Kidney (tissue), 14 donors: Measurements from ENCODE around the gene PLCB4. TPM values are rescaled to one million over a fixed set of nuclear protein-coding genes. Genes with fewer than 3 reads are reported as not detected.

Experiments used
- DNase-seq, 5 donors: peaks; one replicate each; pipeline ENCODE4 v3.0.0-alpha.2; 2013 to 2020
- FAIRE-seq: peaks from 2 replicates; lab custom pipeline; 2012; peaks lifted over from hg19 to GRCh38; lab: Jason Lieb, UNC
- H3K27ac ChIP-seq, 2 donors: one replicate each; pipeline ENCODE4 v1.7.0; 2013; ENCODE audit warnings: low read depth in 2 of 2, low read length in 2 of 2, inconsistent platforms in 1 of 2
- H3K27me3 ChIP-seq: one replicate; pipeline ENCODE4 v1.7.1; 2013; ENCODE audit warnings: low read length, inconsistent platforms; ENCODE audit not compliant: control insufficient read depth, insufficient read depth
- H3K36me3 ChIP-seq, 3 donors: one replicate each; pipeline versions ENCODE4 v1.7.0 to v1.7.1; 2013; ENCODE audit warnings: low read length in 3 of 3, control low read depth in 1 of 3, inconsistent platforms in 1 of 3; ENCODE audit not compliant: insufficient read depth in 3 of 3, control insufficient read depth in 2 of 3
- H3K4me1 ChIP-seq, 3 donors: one replicate each; pipeline versions ENCODE4 v1.7.0 to v1.7.1; 2013; ENCODE audit warnings: low read length in 3 of 3, inconsistent platforms in 1 of 3, low read depth in 1 of 3; ENCODE audit not compliant: control insufficient read depth in 2 of 3, insufficient read depth in 2 of 3
- H3K4me3 ChIP-seq, 3 donors: one replicate each; pipeline versions ENCODE4 v1.7.0 to v1.8.1; 2013; ENCODE audit warnings: low read length in 3 of 3, control low read depth in 1 of 3, inconsistent platforms in 1 of 3
- H3K9ac ChIP-seq, 3 donors: one replicate each; pipeline versions ENCODE4 v1.7.0 to v1.7.1; 2013; ENCODE audit warnings: low read length in 3 of 3, control low read depth in 1 of 3, inconsistent platforms in 1 of 3
- H3K9me3 ChIP-seq, 3 donors: one replicate each; pipeline versions ENCODE4 v1.7.0 to v1.7.1; 2013; ENCODE audit warnings: low read length in 3 of 3, control low read depth in 1 of 3, inconsistent platforms in 1 of 3; ENCODE audit not compliant: control insufficient read depth in 2 of 3, insufficient read depth in 1 of 3
- intact Hi-C: fragments of 100-400 bp; cut with DNase I; formaldehyde crosslinking; loops from one replicate; pipeline ENCODE4 v1.11.1; 2022
- polyA plus RNA-seq: library from polyadenylated mRNA; stranded (reverse); fragments of 350-450 nt; fragmentation: Illumina TruSeq; extraction: RNeasy Lipid Tissue Mini Kit (QIAGEN cat#74804); gene quantifications from one replicate; pipeline ENCODE4 v1.2.3, GENCODE V29; 2014; ENCODE audit warnings: low read depth, low replicate concordance; ENCODE audit not compliant: insufficient read depth
- total RNA-seq: library from RNA; stranded (reverse); fragmentation: NEBNext Ultra II Directional; extraction: Animal tissue kit (Norgen Biotek cat#: 25700); gene quantifications from one replicate; pipeline ENCODE4 v1.2.1, GENCODE V29; 2021
- TF ChIP-seq, protein P1 (sequence below): IDR thresholded peaks from 3 replicates; pipeline ENCODE4 v1.5.1; 2012; ENCODE audit warnings: mild to moderate bottlenecking, moderate library complexity, borderline replicate concordance; ENCODE audit not compliant: insufficient read depth; ENCODE audit errors: extremely low read depth
- donor health status: control.
- donor health status: control.
- donor health status: control.
- donor health status: control.
- donor health status: control.
- donor health status: DM: yes; HTN: yes; CAD: no.
- donor health status: Normal renal cell carcinoma (clear cell type).

PLCB4 gene
- total and polyA plus RNA-seq, 2 donors from 2014 or later, result 2.8 to 17.7 TPM

DNA sequence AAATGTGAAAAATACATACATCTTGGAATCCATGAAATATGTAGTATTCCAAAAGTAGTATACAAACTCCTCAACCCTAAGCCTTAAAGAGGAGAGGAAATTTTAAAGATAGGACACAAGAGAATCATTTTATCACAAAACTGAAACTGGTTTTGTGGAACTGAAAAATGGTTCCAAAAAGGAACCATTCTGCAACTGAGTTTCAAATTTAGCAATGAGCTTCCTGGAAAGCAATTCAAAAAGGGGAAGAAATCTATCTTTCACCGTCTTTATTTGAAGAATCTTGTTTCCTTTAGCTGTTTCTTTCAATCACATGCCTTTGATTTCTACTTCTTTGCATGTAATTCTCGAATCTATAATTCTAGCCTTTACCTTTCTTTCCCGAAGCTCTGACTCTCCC lies 413.3 kb downstream of the PLCB4 start:
- intact Hi-C loops, result no loop called here
- no peak for FAIRE-seq

DNA sequence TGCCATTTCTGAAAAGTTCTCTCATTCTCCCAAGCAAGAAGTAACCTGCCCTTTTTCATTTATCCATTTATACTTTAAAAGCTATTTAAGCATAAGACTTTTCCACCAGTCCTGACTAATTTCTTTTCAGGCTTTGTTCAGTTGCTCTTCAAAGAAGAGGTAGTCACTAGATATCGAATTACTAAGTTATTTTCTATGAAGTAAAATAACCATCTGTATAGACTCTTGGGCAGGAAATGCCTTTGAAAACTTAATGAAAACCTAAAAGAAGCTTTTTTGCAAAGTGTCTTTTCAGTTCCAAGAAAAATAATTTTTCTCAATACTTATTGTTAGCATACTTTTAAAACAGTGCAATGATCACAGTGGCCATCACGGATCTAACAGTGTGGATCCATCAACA lies 414.2 kb downstream of the PLCB4 start:
- no peak for FAIRE-seq

More for the DNA sequence above, 413.3 kb downstream of the PLCB4 start:
- Histone ChIP-seq H3K36me3 (no peaks in the 10 kb centered on the region), H3K27me3 (no peaks in the 10 kb centered on the region), H3K9ac (no peak overlapping the region), H3K4me1 (no peaks in the 10 kb centered on the region), H3K4me3 (no peak overlapping the region), H3K27ac (no peak overlapping the region), H3K9me3 (no peaks in the 10 kb centered on the region)
- TF ChIP-seq, protein P1, sequence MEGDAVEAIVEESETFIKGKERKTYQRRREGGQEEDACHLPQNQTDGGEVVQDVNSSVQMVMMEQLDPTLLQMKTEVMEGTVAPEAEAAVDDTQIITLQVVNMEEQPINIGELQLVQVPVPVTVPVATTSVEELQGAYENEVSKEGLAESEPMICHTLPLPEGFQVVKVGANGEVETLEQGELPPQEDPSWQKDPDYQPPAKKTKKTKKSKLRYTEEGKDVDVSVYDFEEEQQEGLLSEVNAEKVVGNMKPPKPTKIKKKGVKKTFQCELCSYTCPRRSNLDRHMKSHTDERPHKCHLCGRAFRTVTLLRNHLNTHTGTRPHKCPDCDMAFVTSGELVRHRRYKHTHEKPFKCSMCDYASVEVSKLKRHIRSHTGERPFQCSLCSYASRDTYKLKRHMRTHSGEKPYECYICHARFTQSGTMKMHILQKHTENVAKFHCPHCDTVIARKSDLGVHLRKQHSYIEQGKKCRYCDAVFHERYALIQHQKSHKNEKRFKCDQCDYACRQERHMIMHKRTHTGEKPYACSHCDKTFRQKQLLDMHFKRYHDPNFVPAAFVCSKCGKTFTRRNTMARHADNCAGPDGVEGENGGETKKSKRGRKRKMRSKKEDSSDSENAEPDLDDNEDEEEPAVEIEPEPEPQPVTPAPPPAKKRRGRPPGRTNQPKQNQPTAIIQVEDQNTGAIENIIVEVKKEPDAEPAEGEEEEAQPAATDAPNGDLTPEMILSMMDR, result no peak
- no peak for DNase-seq

DNA sequence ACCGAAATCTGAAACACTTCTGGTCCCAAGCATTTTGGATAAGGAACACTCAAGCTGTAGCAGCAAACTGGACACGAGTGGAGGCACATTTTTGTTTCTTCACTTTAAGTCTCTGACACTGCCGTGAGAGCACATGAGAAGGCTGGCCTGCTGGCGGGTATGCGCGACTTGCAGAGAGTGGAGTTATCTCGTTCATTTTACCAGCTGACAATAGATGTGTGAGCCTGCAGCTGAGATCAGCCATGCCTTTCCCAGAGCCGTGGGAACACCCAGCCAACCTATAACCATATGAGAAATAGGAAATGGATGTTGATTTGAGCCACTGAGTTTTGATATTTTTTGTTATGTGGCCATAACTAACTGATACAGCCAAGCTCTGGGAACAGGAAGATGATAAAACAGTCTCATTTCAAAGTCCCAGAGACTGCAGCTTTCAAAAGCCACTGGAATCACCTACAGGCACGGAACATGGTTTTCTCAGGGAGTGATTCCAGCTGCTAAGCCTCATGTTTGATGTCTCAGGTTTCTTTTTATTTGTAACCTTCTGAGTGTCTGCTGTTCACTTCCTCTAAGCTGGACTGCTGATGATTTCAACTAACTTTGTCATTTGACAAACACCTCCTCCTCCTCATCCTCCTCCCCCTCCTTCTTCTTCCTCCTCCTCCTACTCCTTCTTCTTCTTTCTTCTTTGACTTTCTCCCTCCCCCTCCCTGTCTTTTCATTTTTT lies 416.9 kb downstream of the PLCB4 start:
- DNase-seq (peak in 3 of 5 donors; percentile 26 to 71 (median 71)), FAIRE-seq (no peak)
- no peak overlapping the region for H3K27ac ChIP-seq
- H3K4me3 ChIP-seq, result no peak overlapping the region
- TF ChIP-seq, protein P1, result no peak
- H3K9me3 ChIP-seq, result no peaks in the 10 kb centered on the region
- intact Hi-C loops, result no loop called here
- no peaks in the 10 kb centered on the region for H3K36me3 ChIP-seq
- no peaks in the 10 kb centered on the region for H3K27me3 ChIP-seq
- no peaks in the 10 kb centered on the region for H3K4me1 ChIP-seq
- H3K9ac ChIP-seq, result no peak overlapping the region

More for the DNA sequence above, 414.2 kb downstream of the PLCB4 start:
- H3K27me3 ChIP-seq, result no peaks in the 10 kb centered on the region
- H3K4me1 ChIP-seq, result no peaks in the 10 kb centered on the region
- TF ChIP-seq, protein P1, result no peak
- H3K9me3 ChIP-seq, result no peaks in the 10 kb centered on the region
- no peak for DNase-seq
- H3K27ac ChIP-seq, result no peak overlapping the region
- H3K9ac ChIP-seq, result no peak overlapping the region
- H3K36me3 ChIP-seq, result no peaks in the 10 kb centered on the region
- intact Hi-C loops, result no loop called here
- no peak overlapping the region for H3K4me3 ChIP-seq
